HG02642 (cell line): ENCODE measurements around the gene ASPG.

Experiments
- ATAC-seq: cut with Tn5 transposase; IDR thresholded peaks from one replicate; pipeline ENCODE4 v1.9.1; 2021; ENCODE audit warnings: mild to moderate bottlenecking; ENCODE audit not compliant: unreplicated experiment, poor library complexity

ASPG gene

DNA sequence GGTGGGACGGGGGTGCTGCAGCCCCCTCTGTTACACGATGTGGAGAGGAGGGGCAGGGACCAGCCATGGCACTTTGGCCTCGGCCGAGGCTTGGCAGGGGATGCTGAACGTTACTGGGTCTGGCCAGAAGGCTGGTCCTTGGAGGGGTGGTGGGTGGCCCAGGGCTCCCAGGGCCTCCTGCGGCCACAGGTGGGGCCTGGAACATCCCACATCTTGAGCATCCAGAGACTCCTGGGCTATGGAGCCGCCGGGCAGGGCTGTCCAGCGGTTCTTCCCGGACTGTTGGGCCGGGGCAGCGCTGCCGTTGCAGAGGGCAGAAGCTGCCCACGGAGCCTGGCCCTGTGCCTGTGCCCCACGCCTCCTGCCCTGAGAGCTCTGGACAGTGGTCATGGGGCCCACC is 68.7 kb downstream of the ASPG start:
- no peak for ATAC-seq

DNA sequence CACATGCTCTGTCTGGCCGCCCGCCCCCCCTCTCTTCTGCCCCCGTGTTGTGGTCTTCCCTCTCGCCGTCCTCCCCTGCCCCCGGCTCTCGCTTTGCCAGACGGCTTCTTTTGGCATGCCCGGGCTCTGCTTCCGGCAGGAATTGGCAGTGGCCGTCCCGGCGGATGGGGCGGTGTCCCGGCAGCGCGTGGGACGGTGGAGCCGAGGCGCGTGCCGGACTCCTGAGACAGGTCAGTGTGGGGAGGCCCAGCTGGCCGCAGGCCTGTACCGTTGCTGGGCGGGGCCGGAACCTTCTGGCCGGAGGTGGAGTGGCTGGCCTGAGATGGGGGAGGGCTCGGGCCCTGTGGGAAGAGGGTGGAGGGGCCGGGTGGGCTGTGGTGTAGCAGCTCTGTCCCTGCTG is 70.0 kb downstream of the ASPG start:
- no peak for ATAC-seq

DNA sequence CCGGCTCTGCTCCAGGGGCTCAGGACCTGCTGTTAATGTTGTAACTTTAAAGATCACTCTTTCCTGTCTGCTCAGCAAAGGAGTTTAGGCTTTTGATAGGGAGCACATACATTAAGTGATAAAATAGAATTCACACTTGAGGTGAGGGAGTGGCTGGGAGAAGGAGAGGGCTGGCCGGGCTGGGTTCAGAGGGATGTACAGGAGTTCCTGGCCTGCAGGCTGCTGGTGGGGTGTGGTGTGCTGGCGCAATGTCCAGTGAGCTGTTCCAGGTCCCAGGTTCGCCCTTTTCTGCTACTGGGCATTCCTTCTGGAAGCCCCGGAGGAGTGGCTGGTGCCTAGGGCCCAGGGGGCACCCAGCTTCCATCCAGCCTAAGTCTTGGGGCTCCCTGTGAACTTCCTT is 70.6 kb downstream of the ASPG start:
- no peak for ATAC-seq

DNA sequence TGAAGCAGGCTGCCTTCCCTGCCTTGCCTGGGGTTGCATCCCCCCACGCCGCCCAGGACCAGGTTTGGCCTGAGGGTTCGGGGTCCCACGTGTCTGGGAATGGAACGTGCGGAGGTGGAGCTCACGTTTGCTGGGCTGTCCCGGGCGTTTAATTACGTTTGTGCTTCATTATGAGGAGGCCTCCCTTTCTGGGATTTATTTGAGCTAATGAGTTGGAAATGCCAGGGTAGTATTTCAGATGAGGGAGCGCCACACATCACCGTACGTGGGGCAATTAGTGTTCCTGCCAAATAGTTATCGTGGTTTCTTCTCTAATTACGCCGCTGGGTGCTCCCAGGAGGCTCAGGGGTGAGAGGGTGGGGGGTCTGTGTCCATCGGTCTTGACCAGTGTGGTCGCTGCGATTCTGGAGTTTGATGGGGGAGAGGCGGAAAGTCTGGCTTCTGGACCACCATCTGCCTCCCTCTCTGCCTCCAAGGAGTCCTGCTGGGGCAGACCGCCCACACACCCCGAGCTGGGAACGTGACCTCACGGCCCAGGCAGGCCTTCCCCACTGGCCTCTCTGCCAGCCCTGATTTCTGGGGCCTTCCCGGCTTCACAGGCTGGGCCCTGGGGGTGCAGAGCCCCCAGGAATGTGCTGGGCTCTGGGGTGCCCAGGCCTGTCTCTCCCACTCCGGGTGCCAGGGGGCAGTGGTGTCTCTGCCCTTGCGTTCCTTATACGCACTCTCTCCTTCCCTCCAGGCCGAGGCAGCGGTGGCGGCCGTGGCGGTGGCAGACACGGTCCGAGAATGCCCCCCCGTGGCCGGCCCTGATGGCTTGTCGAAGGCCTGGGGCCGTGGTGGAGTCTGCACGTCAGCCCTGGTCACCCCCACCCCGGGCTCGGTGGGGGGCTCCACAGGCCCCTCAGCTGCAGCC is 71.8 kb downstream of the ASPG start:
- ATAC-seq, result no peak

DNA sequence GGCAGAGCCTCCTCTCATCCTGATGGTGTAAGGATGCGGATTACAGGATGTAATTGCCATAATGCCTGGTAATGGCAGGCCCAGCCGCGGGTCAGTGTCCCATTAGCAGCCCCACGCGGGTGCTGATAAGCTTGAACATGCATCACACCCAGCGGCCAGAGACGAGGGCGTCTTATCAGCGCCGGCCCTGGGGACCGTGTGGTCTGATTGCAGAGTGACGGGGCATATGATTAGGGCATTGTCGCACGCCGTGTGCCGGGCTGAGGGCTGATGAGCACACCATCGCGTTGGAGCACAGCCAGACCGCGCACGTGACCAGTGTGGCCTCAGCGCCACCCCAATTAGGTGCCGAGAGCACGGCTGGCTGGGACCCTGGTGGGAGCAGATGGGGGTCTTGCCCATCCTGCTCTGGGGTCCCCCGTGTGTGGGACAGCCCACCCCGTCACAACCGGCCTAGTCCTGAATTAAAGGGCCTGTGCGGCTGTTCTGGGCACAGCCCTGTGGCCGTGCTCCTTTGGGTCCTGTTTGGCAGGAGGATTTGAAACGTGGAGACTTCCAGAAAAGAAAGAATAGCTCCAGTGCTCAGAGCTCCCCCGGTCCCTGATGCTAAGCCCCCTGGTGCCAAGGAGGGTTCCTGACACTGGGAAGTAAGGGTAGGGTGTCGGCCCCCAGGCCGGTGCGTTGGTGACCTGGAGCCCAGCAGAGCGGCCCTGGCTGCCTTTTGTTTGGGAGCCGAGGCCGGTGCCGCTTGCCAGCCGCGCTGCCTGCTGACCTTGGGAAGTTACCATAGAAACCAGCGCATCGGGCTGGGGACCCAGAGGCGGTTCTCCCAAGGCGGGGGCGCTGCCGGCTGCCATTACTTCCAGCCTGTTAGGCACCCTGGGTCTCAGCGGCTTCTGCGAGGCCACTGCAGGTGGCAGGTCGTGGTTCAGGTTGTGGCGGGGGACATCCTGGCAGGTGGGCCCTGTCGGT is 73.6 kb downstream of the ASPG start:
- ATAC-seq, result no peak

DNA sequence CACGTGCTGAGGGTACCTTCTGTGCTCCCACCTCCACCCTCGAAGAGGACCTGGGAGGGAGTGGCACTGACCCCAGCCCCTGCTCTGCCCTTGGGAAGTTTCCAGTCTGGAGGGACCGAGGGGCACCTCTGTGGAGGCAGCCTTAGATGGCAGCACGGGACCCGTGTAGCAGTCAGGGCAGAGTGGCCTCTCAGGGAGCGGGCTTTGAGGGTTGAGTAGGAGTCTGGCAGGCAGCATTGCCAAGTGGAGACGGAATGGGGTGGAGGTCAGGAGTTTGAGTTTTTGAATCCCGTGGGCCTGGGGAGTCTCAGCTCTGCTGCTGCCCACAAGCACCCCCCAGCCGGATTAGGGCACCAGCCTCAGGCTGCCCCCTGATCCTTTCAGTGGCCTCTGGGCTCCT is 74.5 kb downstream of the ASPG start:
- ATAC-seq, result no peak

DNA sequence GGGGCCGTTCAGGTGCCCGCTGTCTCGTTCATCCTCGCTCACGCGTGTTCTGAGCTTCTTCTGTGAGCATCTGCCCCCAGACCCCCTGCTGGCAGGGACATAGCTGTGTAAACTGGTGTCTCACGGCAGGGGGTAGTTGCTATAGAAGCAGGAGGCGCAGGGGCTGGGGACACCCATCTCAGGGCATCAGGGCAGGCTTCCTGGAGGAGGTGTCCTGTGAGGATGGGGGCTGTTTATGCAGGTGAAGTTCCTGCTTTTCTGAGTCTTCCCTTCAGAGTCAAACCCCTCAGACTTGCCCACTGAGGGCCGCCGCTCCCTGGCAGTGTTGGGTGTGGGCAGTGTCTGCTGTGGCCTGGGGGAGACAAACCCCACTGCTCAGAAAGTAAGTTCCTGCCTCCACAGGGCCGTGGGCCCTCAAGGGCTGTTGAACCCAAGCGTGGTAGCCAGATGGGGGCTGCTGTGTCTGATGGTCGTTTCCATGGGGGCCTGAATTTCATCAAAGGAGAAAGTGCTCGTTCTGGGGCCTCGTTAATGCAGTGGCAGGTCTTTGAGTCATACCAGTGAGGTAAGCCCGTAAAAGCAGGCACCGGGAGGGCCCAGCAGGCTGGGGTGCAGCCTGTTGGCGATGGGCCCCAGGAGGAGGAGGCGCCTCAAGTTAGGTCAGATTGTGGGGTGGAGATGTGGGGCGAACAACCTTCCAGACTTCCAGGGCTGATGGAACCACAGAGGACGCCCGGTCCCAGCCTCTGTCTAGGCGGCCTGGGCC is 76.3 kb downstream of the ASPG start:
- no peak for ATAC-seq

DNA sequence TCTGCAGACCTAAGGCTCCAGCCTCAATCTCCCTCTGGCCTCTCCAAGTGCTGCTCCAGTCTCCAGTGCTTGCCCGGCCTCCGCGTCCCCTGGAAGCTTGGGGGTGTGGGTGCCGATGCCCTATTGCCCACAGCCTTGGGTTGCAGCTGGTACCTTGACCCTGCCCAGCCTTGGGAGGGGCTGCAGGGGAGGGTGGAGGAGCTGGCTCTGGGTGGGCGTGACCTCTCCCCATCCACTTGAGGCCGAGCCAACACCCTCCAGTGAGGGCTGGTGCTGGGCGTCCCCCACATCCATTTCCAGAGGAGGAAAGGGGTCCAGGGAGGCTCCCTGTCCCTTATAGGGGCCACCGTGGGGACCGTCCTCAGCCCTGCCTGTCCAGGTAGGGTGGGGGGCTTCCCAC is 77.0 kb downstream of the ASPG start:
- no peak for ATAC-seq

DNA sequence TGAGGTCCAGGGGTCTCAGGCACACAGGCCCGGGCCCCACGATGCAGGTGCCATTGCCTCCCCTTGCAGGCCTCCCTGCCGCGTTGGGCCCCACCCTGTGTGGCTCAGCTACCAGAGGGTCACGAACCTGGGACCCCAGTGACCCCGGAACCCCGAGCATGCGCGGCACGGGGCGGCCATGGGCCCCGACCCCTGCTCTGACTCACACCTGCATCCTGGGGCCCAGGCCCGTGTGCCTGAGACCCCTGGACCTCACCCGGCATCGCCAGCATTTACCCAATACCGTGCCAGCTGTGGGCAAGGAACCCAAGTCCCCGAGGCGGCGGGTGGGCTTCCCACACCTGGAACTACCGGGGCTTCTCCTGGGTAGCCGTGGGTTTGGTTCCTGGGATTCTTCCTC is 78.0 kb downstream of the ASPG start:
- no peak for ATAC-seq

DNA sequence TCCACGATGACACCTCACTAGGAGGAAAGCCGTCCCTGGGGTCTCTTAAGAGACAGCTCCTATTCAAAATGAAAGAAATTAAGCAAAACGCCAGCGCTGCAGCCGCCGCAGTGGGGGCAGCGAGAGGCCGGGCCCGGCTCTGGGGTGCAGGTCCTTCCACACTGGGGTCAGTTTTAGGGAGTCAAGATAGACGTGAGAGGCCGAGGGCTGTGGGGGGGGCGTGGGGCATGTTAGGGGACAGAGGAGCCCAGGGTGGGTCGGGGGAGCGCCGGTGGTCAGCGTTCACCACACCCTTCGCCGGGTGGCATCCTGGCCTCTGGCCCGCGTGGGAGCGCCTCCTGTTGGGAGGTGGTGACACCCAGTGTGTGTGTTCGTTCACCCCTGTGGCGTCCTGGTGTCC is 78.5 kb downstream of the ASPG start:
- no peak for ATAC-seq

DNA sequence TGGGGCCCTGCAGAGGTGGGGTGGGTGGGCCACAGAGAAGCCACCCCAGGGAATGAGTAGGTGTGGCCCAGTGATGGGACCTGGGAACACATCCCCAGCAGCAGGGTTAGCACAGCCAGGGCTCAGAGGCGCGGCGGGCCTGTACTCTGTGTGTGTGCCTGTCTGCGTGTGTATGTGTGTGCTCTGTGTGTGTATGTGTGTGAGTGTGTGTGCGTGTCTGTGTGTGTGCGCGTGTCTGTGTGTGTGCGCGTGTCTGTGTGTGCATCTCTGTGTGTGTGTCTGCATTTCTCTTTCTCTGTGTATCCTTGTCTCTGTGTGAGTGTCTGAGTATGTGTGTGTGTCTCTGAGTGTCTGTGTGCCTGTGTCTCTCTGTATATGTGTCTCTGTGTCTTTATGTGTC is 79.0 kb downstream of the ASPG start:
- no peak for ATAC-seq
